Thyroid gland (tissue), 4 donors: Measurements from ENCODE around the gene TYRO3. TPM values are rescaled to one million over a fixed set of nuclear protein-coding genes. Genes with fewer than 3 reads are reported as not detected.
A peak's percentile ranks its signal among the peaks of the same experiment; 100 is the strongest.

ENCODE experiments used
- DNase-seq, 2 donors: peaks; one replicate each; pipeline ENCODE4 v3.0.0-alpha.2; 2019
- H3K27ac ChIP-seq, 3 donors: fragments of 200-600 bp; sonication (generic); 1 replicate in 2 of 3; 2 replicates in 1 of 3; pipeline ENCODE4 v1.5.1; 2016 to 2019; ENCODE audit warnings: mild to moderate bottlenecking in 1 of 3, moderate library complexity in 1 of 3
- H3K27me3 ChIP-seq: fragments of 200-600 bp; sonication (generic); one replicate; pipeline ENCODE4 v1.5.1; 2019
- H3K36me3 ChIP-seq, 2 donors: fragments of 200-600 bp; sonication (generic); one replicate each; pipeline ENCODE4 v1.5.1; 2016 to 2019
- H3K4me1 ChIP-seq, 2 donors: fragments of 200-600 bp; sonication (generic); one replicate each; pipeline ENCODE4 v1.5.1; 2017 to 2019
- H3K4me3 ChIP-seq, 3 donors: fragments of 200-600 bp; sonication (generic); replicated peaks in 1 of 3; 1 replicate in 2 of 3; 2 replicates in 1 of 3; pipeline ENCODE4 v1.5.1; 2016; ENCODE audit warnings: mild to moderate bottlenecking in 1 of 3
- H3K9me3 ChIP-seq: fragments of 200-600 bp; sonication (generic); one replicate; pipeline ENCODE4 v1.5.1; 2017
- CTCF ChIP-seq, 6 experiments: fragments of 200-600 bp in 3 of 6; fragments of 450-650 bp in 3 of 6; sonication (generic) in 3 of 6; IDR thresholded peaks; one replicate each; pipeline ENCODE4 v1.5.1; 2016 to 2019; ENCODE audit warnings: antibody characterized with exemption in 6 of 6, mild to moderate bottlenecking in 2 of 6, inconsistent platforms in 1 of 6, moderate library complexity in 1 of 6
- POLR2A ChIP-seq, 2 donors: fragments of 450-650 bp; IDR thresholded peaks; one replicate each; pipeline ENCODE4 v1.6.1; 2017; ENCODE audit warnings: antibody characterized with exemption in 2 of 2, mild to moderate bottlenecking in 2 of 2, moderate library complexity in 1 of 2
- WGBS, 2 donors: methylation state at CpG; one replicate each; pipeline ENCODE4 v1.1.5; 2017; 5-methylcytosine and 5-hydroxymethylcytosine counted together
- intact Hi-C: fragments of 100-400 bp; cut with DNase I; formaldehyde crosslinking; loops from one replicate; pipeline ENCODE4 v1.15.1; 2023
- total RNA-seq, 4 donors: library from RNA; depleted of rRNA; stranded (reverse); fragments of >200 nt; gene quantifications; one replicate each; pipeline ENCODE4 v1.2.3, GENCODE V29; 2016

The TYRO3 gene
- total RNA-seq, 4 donors from 2014 or later: 1.6 to 4.4 (median 3.4) TPM

- intact Hi-C loops: loop anchor here (10.0 kb wide), 1 partner anchor 252 kb away; no protein-coding TSS in a partner anchor
- Histone ChIP-seq H3K27me3 (no peaks in the 10 kb centered on the region), H3K36me3 (no peaks in the 10 kb centered on the region), H3K9me3 (no peaks in the 10 kb centered on the region), H3K27ac (no peak overlapping the region), H3K4me3 (no peak overlapping the region), H3K4me1 (peaks cover 11 to 17% of the 10 kb centered on the region in 2 donors)
- WGBS, 2 donors: 38 to 53% methylated on average over 4 of the region's 4 CpGs
- TF ChIP-seq CTCF (IDR thresholded peaks at IDR 0.05) (no peak), POLR2A (IDR thresholded peaks at IDR 0.05) (no peak)
- peak; percentile 74 to 76 for DNase-seq
Observed at GRCh38 chr15:41562784-41563198, 3.8 kb downstream of the TYRO3 start.

GRCh38 chr15:41564286-41564959 lies 5.4 kb downstream of the TYRO3 start:
- no peak overlapping the region for H3K27ac ChIP-seq
- no peaks in the 10 kb centered on the region for H3K27me3 ChIP-seq
- no peaks in the 10 kb centered on the region for H3K36me3 ChIP-seq
- DNase-seq: peak in 1 of 2 donors; percentile 12
- no peak for TF ChIP-seq POLR2A (IDR thresholded peaks at IDR 0.05)
- TF ChIP-seq CTCF (IDR thresholded peaks at IDR 0.05): no peak
- WGBS, 2 donors: 39 to 59% methylated on average over 6 to 7 of the region's 7 CpGs
- H3K4me1 ChIP-seq: peaks cover 4 to 16% of the 10 kb centered on the region in 2 donors
- intact Hi-C loops: loop anchor here (10.0 kb wide), 1 partner anchor 250 kb away; no protein-coding TSS in a partner anchor
- no peak overlapping the region for H3K4me3 ChIP-seq
- H3K9me3 ChIP-seq: no peaks in the 10 kb centered on the region

GRCh38 chr15:41564960-41565502 lies 6.0 kb downstream of the TYRO3 start:
- no peaks in the 10 kb centered on the region for H3K27me3 ChIP-seq
- 77 to 100% methylated on average over 5 to 6 of the region's 8 CpGs for WGBS, 2 donors

GRCh38 chr15:41565702-41566101 lies 6.7 kb downstream of the TYRO3 start:
- no peaks in the 10 kb centered on the region for H3K36me3 ChIP-seq
- H3K27me3 ChIP-seq: no peaks in the 10 kb centered on the region
- intact Hi-C loops: loop anchor here (10.0 kb wide), 1 partner anchor 249 kb away; no protein-coding TSS in a partner anchor
- no peak for DNase-seq
- H3K9me3 ChIP-seq: no peaks in the 10 kb centered on the region
- H3K4me1 ChIP-seq: peaks cover 4 to 9% of the 10 kb centered on the region in 2 donors
- TF ChIP-seq CTCF (IDR thresholded peaks at IDR 0.05) (no peak), POLR2A (IDR thresholded peaks at IDR 0.05) (no peak)
- WGBS, 2 donors: 78 to 87% methylated on average over 3 of the region's 3 CpGs
- no peak overlapping the region for H3K4me3 ChIP-seq
- no peak overlapping the region for H3K27ac ChIP-seq

More at GRCh38 chr15:41564960-41565502, 6.0 kb downstream of the TYRO3 start:
- Histone ChIP-seq H3K27ac (no peak overlapping the region), H3K4me3 (no peak overlapping the region), H3K9me3 (no peaks in the 10 kb centered on the region), H3K4me1 (peaks cover 4 to 10% of the 10 kb centered on the region in 2 donors), H3K36me3 (no peaks in the 10 kb centered on the region)
- DNase-seq: no peak
- TF ChIP-seq CTCF (IDR thresholded peaks at IDR 0.05): no peak
- no peak for TF ChIP-seq POLR2A (IDR thresholded peaks at IDR 0.05)
- intact Hi-C loops: loop anchor here (10.0 kb wide), 1 partner anchor 250 kb away; no protein-coding TSS in a partner anchor
